NOMO-1 treated with dmso at 0.1 percent for 144 hours (cell line): Measurements from ENCODE around the gene USF3.

Experiments used
- DNase-seq: peaks from one replicate; lab custom pipeline; 2025; ENCODE audit not compliant: unreplicated experiment; lab: John Stamatoyannopoulos, UW

Gene USF3

GRCh38 chr3:113698956-113699355, 2.5 kb upstream of the USF3 start:
- no peak for DNase-seq

GRCh38 chr3:113698213-113698742, 1.8 kb upstream of the USF3 start:
- no peak for DNase-seq

- no peak for DNase-seq
Observed at GRCh38 chr3:113697500-113698090, 1.2 kb upstream of the USF3 start.

GRCh38 chr3:113696658-113697499, 437 bp upstream of the USF3 start:
- DNase-seq = peak; percentile 100

GRCh38 chr3:113695431-113695785, 1.0 kb downstream of the USF3 start:
- DNase-seq = no peak

- DNase-seq = no peak
Observed at GRCh38 chr3:113690482-113690881, 6.0 kb downstream of the USF3 start.

GRCh38 chr3:113685956-113686721, 10.3 kb downstream of the USF3 start:
- no peak for DNase-seq

GRCh38 chr3:113685124-113685523, 11.3 kb downstream of the USF3 start:
- DNase-seq = no peak

- DNase-seq = peak; percentile 45
Observed at GRCh38 chr3:113684271-113684819, 12.1 kb downstream of the USF3 start.

GRCh38 chr3:113678773-113679172, 17.7 kb downstream of the USF3 start:
- no peak for DNase-seq

GRCh38 chr3:113677737-113678136, 18.7 kb downstream of the USF3 start:
- no peak for DNase-seq

- DNase-seq = no peak
Observed at GRCh38 chr3:113676261-113676660, 20.2 kb downstream of the USF3 start.

- DNase-seq = no peak
Observed at GRCh38 chr3:113673593-113673992, 22.8 kb downstream of the USF3 start.

GRCh38 chr3:113668015-113668414, 28.4 kb downstream of the USF3 start:
- DNase-seq = no peak

GRCh38 chr3:113664523-113665094, 31.8 kb downstream of the USF3 start:
- no peak for DNase-seq

GRCh38 chr3:113663761-113664160, 32.7 kb downstream of the USF3 start:
- DNase-seq = no peak

GRCh38 chr3:113663324-113663750, 33.1 kb downstream of the USF3 start:
- no peak for DNase-seq

- DNase-seq = no peak
Observed at GRCh38 chr3:113662824-113663223, 33.6 kb downstream of the USF3 start.

GRCh38 chr3:113660896-113661295, 35.5 kb downstream of the USF3 start:
- no peak for DNase-seq

- no peak for DNase-seq
Observed at GRCh38 chr3:113660458-113660857, 36.0 kb downstream of the USF3 start.

GRCh38 chr3:113659996-113660395, 36.4 kb downstream of the USF3 start:
- DNase-seq = no peak
